B cell (primary cell): ENCODE measurements around the gene AMPD2. TPM values are rescaled to one million over a fixed set of nuclear protein-coding genes. Genes with fewer than 3 reads are reported as not detected.

ENCODE experiments used
- ATAC-seq: fragments of 200-7000 bp; cut with Tn5 transposase; one replicate; pipeline ENCODE4 v1.10.0; 2021; ENCODE audit warnings: low read depth, mild to moderate bottlenecking, moderate number of reproducible peaks, moderate library complexity
- CTCF ChIA-PET: fragments of 350-600 bp; sonication (Branson Sonifier 250); formaldehyde crosslinking; loops from one replicate; lab custom pipeline; 2021; ENCODE audit warnings: antibody characterized with exemption, inconsistent platforms; lab: Charles Lee
- POLR2A ChIA-PET: fragments of 350-600 bp; sonication (Branson Sonifier 250); formaldehyde crosslinking; loops from one replicate; lab custom pipeline; 2021; ENCODE audit warnings: antibody characterized with exemption; lab: Charles Lee
- DNase-seq: peaks from one replicate; pipeline ENCODE4 v3.0.0; 2013
- H2AFZ ChIP-seq: 2 replicates; pipeline ENCODE4 v1.6.1; 2012; ENCODE audit warnings: mild to moderate bottlenecking, low read depth, low read length; ENCODE audit not compliant: insufficient read depth, poor library complexity, severe bottlenecking
- H3K27ac ChIP-seq, 2 donors: 1 replicate in 1 of 2; 2 replicates in 1 of 2; pipeline ENCODE4 v1.5.1; 2012 to 2013; ENCODE audit warnings: low read length in 2 of 2, mild to moderate bottlenecking in 2 of 2, moderate library complexity in 1 of 2
- H3K27me3 ChIP-seq, 4 experiments: fragments of 200-600 bp in 1 of 4; sonication (generic) in 1 of 4; replicated peaks in 1 of 4; 1 replicate in 2 of 4; 2 replicates in 2 of 4; pipeline versions ENCODE4 v1.6.1 to v1.7.0; 2013 to 2016; ENCODE audit warnings: low read length in 3 of 4, mild to moderate bottlenecking in 2 of 4, mixed read lengths in 1 of 4, moderate library complexity in 1 of 4; ENCODE audit not compliant: insufficient read depth in 4 of 4, control insufficient read depth in 3 of 4; ENCODE audit errors: control extremely low read depth in 1 of 4
- H3K36me3 ChIP-seq, 2 experiments: replicated peaks in 1 of 2; 1 replicate in 1 of 2; 2 replicates in 1 of 2; pipeline versions ENCODE4 v1.6.1 to v1.7.1; 2013; ENCODE audit warnings: low read length in 1 of 2; ENCODE audit not compliant: insufficient read depth in 2 of 2, control insufficient read depth in 1 of 2; ENCODE audit errors: control extremely low read depth in 1 of 2, extremely low read depth in 1 of 2
- H3K4me1 ChIP-seq, 2 donors: fragments of 200-600 bp in 1 of 2; sonication (generic) in 1 of 2; 1 replicate in 1 of 2; 2 replicates in 1 of 2; pipeline versions ENCODE4 v1.5.1 to v1.6.1; 2013 to 2017; ENCODE audit warnings: low read length in 2 of 2; ENCODE audit not compliant: control insufficient read depth in 2 of 2, insufficient read depth in 2 of 2
- H3K4me2 ChIP-seq: replicated peaks from 2 replicates; pipeline ENCODE3; 2012; ENCODE audit warnings: mild to moderate bottlenecking, low read depth, low read length; ENCODE audit not compliant: poor library complexity, severe bottlenecking
- H3K4me3 ChIP-seq, 5 experiments: fragments of 200-600 bp in 1 of 5; sonication (generic) in 1 of 5; 1 replicate in 3 of 5; 2 replicates in 2 of 5; pipeline versions ENCODE4 v1.5.1 to v1.7.0; 2011 to 2016; ENCODE audit warnings: low read length in 4 of 5, mild to moderate bottlenecking in 4 of 5, low read depth in 2 of 5, control low read depth in 1 of 5, moderate library complexity in 1 of 5; ENCODE audit not compliant: insufficient read depth in 1 of 5; ENCODE audit errors: control extremely low read depth in 1 of 5, extremely low read depth in 1 of 5
- H3K79me2 ChIP-seq: fragments of 200-600 bp; sonication (generic); one replicate; pipeline ENCODE4 v1.6.0; 2016; ENCODE audit warnings: low read length; ENCODE audit not compliant: control insufficient read depth, insufficient read depth
- H3K9ac ChIP-seq: fragments of 200-600 bp; sonication (generic); 2 replicates; pipeline ENCODE4 v1.6.1; 2017; ENCODE audit warnings: mild to moderate bottlenecking, low read length, moderate library complexity
- H3K9me3 ChIP-seq, 3 donors: one replicate each; pipeline versions ENCODE4 v1.6.1 to v1.7.1; 2013; ENCODE audit warnings: low read length in 2 of 3; ENCODE audit not compliant: control insufficient read depth in 2 of 3, insufficient read depth in 1 of 3; ENCODE audit errors: control extremely low read depth in 1 of 3
- H4K20me1 ChIP-seq: 2 replicates; pipeline ENCODE4 v1.6.0; 2012; ENCODE audit warnings: mild to moderate bottlenecking, low read length; ENCODE audit not compliant: insufficient read depth, control insufficient read depth, poor library complexity, severe bottlenecking
- H3K27ac Mint-ChIP-seq: one replicate; pipeline ENCODE4 v1.8.0; 2021; ENCODE audit warnings: mixed read lengths
- H3K27me3 Mint-ChIP-seq: one replicate; pipeline ENCODE4 v1.8.0; 2021; ENCODE audit warnings: mixed read lengths
- H3K4me1 Mint-ChIP-seq: one replicate; pipeline ENCODE4 v1.8.0; 2021; ENCODE audit warnings: mixed read lengths
- H3K4me3 Mint-ChIP-seq: one replicate; pipeline ENCODE4 v1.8.0; 2021; ENCODE audit warnings: mixed read lengths
- H3K9me3 Mint-ChIP-seq: one replicate; pipeline ENCODE4 v1.8.0; 2022; ENCODE audit warnings: mixed read lengths; ENCODE audit not compliant: insufficient read depth
- CTCF ChIP-seq: fragments of 200-600 bp; IDR thresholded peaks from one replicate; pipeline ENCODE4 v1.8.0; 2022; ENCODE audit warnings: antibody characterized with exemption, mild to moderate bottlenecking
- EZH2 ChIP-seq: IDR thresholded peaks from 2 replicates; pipeline ENCODE4 v1.6.1; 2012; ENCODE audit warnings: borderline replicate concordance, low read depth, mild to moderate bottlenecking, moderate library complexity, low read length; ENCODE audit not compliant: insufficient read depth, poor library complexity, severe bottlenecking
- WGBS: methylation state at CpG from one replicate; pipeline ENCODE4 v1.1.5; 2013; ENCODE audit warnings: missing lambda C conversion rate; ENCODE audit not compliant: insufficient coverage; 5-methylcytosine and 5-hydroxymethylcytosine counted together
- intact Hi-C: fragments of 100-400 bp; cut with micrococcal nuclease; formaldehyde crosslinking; loops from one replicate; pipeline ENCODE4 v1.10.0; 2022
- polyA plus RNA-seq: library from polyadenylated mRNA; depleted of rRNA; stranded (reverse); fragments of >200 nt; gene quantifications from 2 replicates; pipeline ENCODE4 v1.2.3, GENCODE V29; 2012
- total RNA-seq, 2 donors: library from RNA; stranded (reverse); fragments of 120-200 nt in 1 of 2; gene quantifications; 1 replicate in 1 of 2; 2 replicates in 1 of 2; pipeline versions ENCODE4 v1.2.3 to v1.2.4, GENCODE V29; 2013 to 2022

AMPD2 gene
- total and polyA plus RNA-seq, 2 donors (not counting 1 experiment from before 2014, with no cell fraction given): 104 to 121 TPM

- ChIA-PET CTCF (interaction anchor here (0.6 to 2.6 kb wide), 9 partner anchors 9 to 422 kb away, joined by 3 to 25 read pairs (median 6); partner anchors contain the start of genes AHCYL1 and GNAI3), POLR2A (interaction anchor here (1.8 kb wide), 1 partner anchor 75 kb away, joined by 4 read pairs; the partner anchor contains the start of gene GNAI3)
- Mint-ChIP-seq H3K4me3 (peak overlapping the region; percentile 99), H3K27me3 (no peaks in the 10 kb centered on the region), H3K4me1 (peaks cover 60% of the 10 kb centered on the region), H3K27ac (peak overlapping the region; percentile 88), H3K9me3 (no peaks in the 10 kb centered on the region)
- 24% methylated on average over 10 of the region's 11 CpGs for WGBS
- Histone ChIP-seq H3K4me3 (peak overlapping the region in 4 of 5 experiments; percentile 5 to 43 (median 31)), H3K9me3 (no peaks in the 10 kb centered on the region), H2AFZ (peak overlapping the region; percentile 60), H4K20me1 (peaks cover 8% of the 10 kb centered on the region), H3K4me2 (peak overlapping the region; percentile 100), H3K27me3 (no peaks in the 10 kb centered on the region), H3K27ac (peak overlapping the region; percentile 60 to 64), H3K36me3 (peaks cover 0 to 24% of the 10 kb centered on the region in 2 experiments), H3K4me1 (peaks cover 45 to 60% of the 10 kb centered on the region in 2 donors), H3K9ac (peak overlapping the region; percentile 36), H3K79me2 (peaks cover 42% of the 10 kb centered on the region)
- ATAC-seq: no peak
- TF ChIP-seq EZH2 (no peak), CTCF (no peak)
- intact Hi-C loops: loop anchor here (5.0 kb wide), 1 partner anchor 131 kb away; the partner anchor contains the start of gene CYB561D1
- DNase-seq: peak; percentile 32
These were observed 4.0 kb downstream of the AMPD2 start for GRCh38 chr1:109623601-109624161.
